Measurements from ENCODE around the gene ZNF850. TPM values are rescaled to one million over a fixed set of nuclear protein-coding genes. Genes with fewer than 3 reads are reported as not detected.
"Not testable (repeated sequence)": the region's sequence is repeated elsewhere in the genome, so short reads cannot be mapped to it uniquely, and the experiment has no call there.

The ZNF850 gene
- total RNA-seq, 1 donor, result 2.5 TPM

GRCh38 chr19:36748431-36749275 lies 24.0 kb downstream of the ZNF850 start:
- peak; percentile 10 for DNase-seq (ENCODE audit: insufficient read length, low spot score, missing footprints)
- no peaks in the 10 kb centered on the region for H3K27me3 ChIP-seq (ENCODE audit: insufficient read depth, low read length)
- no peak overlapping the region for H3K4me2 ChIP-seq (ENCODE audit: insufficient read depth, low read length)
- no peaks in the 10 kb centered on the region for H4K20me1 ChIP-seq (ENCODE audit: insufficient read depth, low read length)
- no peak overlapping the region for H2AFZ ChIP-seq (ENCODE audit: low read length)
- H3K79me2 ChIP-seq (ENCODE audit: insufficient read depth, low read length), result no peaks in the 10 kb centered on the region
- H3K4me1 ChIP-seq (ENCODE audit: insufficient read depth, low read length), result no peaks in the 10 kb centered on the region
- H3K9me3 ChIP-seq (ENCODE audit: low read depth, low read length), result peaks cover 61% of the 10 kb centered on the region
- no peak for TF ChIP-seq CTCF (IDR thresholded peaks at IDR 0.05; ENCODE audit: extremely low read depth, low read depth, low read length)
- H3K4me3 ChIP-seq (ENCODE audit: insufficient read depth, low read length), result no peak overlapping the region
- peaks cover 47% of the 10 kb centered on the region for H3K36me3 ChIP-seq (ENCODE audit: insufficient read depth, low read length)
- H3K27ac ChIP-seq (ENCODE audit: low read depth, low read length), result no peak overlapping the region

GRCh38 chr19:36747750-36748149 lies 24.9 kb downstream of the ZNF850 start:
- Histone ChIP-seq H3K4me2 (ENCODE audit: insufficient read depth, low read length) (no peak overlapping the region), H3K27ac (ENCODE audit: low read depth, low read length) (no peak overlapping the region), H3K36me3 (ENCODE audit: insufficient read depth, low read length) (peaks cover 45% of the 10 kb centered on the region), H3K79me2 (ENCODE audit: insufficient read depth, low read length) (no peaks in the 10 kb centered on the region), H4K20me1 (ENCODE audit: insufficient read depth, low read length) (no peaks in the 10 kb centered on the region), H3K4me1 (ENCODE audit: insufficient read depth, low read length) (no peaks in the 10 kb centered on the region), H2AFZ (ENCODE audit: low read length) (no peak overlapping the region), H3K27me3 (ENCODE audit: insufficient read depth, low read length) (no peaks in the 10 kb centered on the region), H3K4me3 (ENCODE audit: insufficient read depth, low read length) (no peak overlapping the region), H3K9me3 (ENCODE audit: low read depth, low read length) (peaks cover 61% of the 10 kb centered on the region)
- no peak for DNase-seq (ENCODE audit: insufficient read length, low spot score, missing footprints)
- TF ChIP-seq CTCF (IDR thresholded peaks at IDR 0.05; ENCODE audit: extremely low read depth, low read depth, low read length), result no peak

GRCh38 chr19:36745870-36746269 lies 26.7 kb downstream of the ZNF850 start:
- no peak for DNase-seq (ENCODE audit: insufficient read length, low spot score, missing footprints)
- Histone ChIP-seq H3K79me2 (ENCODE audit: insufficient read depth, low read length) (no peaks in the 10 kb centered on the region), H3K36me3 (ENCODE audit: insufficient read depth, low read length) (peaks cover 40% of the 10 kb centered on the region), H3K4me3 (ENCODE audit: insufficient read depth, low read length) (no peak overlapping the region), H3K27me3 (ENCODE audit: insufficient read depth, low read length) (no peaks in the 10 kb centered on the region), H2AFZ (ENCODE audit: low read length) (no peak overlapping the region), H4K20me1 (ENCODE audit: insufficient read depth, low read length) (no peaks in the 10 kb centered on the region), H3K9me3 (ENCODE audit: low read depth, low read length) (peaks cover 46% of the 10 kb centered on the region), H3K4me1 (ENCODE audit: insufficient read depth, low read length) (no peaks in the 10 kb centered on the region), H3K4me2 (ENCODE audit: insufficient read depth, low read length) (no peak overlapping the region), H3K27ac (ENCODE audit: low read depth, low read length) (no peak overlapping the region)
- TF ChIP-seq CTCF (IDR thresholded peaks at IDR 0.05; ENCODE audit: extremely low read depth, low read depth, low read length), result no peak

- not testable (repeated sequence) for H3K79me2 ChIP-seq (ENCODE audit: insufficient read depth, low read length); H2AFZ ChIP-seq (ENCODE audit: low read length); H3K4me3 ChIP-seq (ENCODE audit: insufficient read depth, low read length); H4K20me1 ChIP-seq (ENCODE audit: insufficient read depth, low read length); DNase-seq (ENCODE audit: insufficient read length, low spot score, missing footprints); H3K36me3 ChIP-seq (ENCODE audit: insufficient read depth, low read length); H3K4me1 ChIP-seq (ENCODE audit: insufficient read depth, low read length); H3K27ac ChIP-seq (ENCODE audit: low read depth, low read length); H3K4me2 ChIP-seq (ENCODE audit: insufficient read depth, low read length); H3K27me3 ChIP-seq (ENCODE audit: insufficient read depth, low read length)
- peaks cover 15% of the 10 kb centered on the region for H3K9me3 ChIP-seq (ENCODE audit: low read depth, low read length)
Observed at GRCh38 chr19:36736166-36736565, 36.4 kb downstream of the ZNF850 start.
